Caco-2 (cell line): ENCODE data around the gene MR1. TPM values are rescaled to one million over a fixed set of nuclear protein-coding genes. Genes with fewer than 3 reads are reported as not detected.
"Not testable (repeated sequence)": the region's sequence is repeated elsewhere in the genome, so short reads cannot be mapped to it uniquely, and the experiment has no call there.

Experiments
- BruUV-seq: library from RNA; stranded (reverse); fragments of 400-500 nt; replicated peaks from 2 replicates; lab custom pipeline; 2021; lab: Mats Ljungman, UMichigan
- CTCF ChIA-PET: fragments of 300-600 bp; sonication (Branson Sonifier 250); formaldehyde crosslinking; loops from one replicate; lab custom pipeline; 2022; ENCODE audit warnings: antibody characterized with exemption; lab: Charles Lee
- POLR2A ChIA-PET: fragments of 300-600 bp; sonication (Branson Sonifier 250); formaldehyde crosslinking; loops from one replicate; lab custom pipeline; 2022; ENCODE audit warnings: antibody characterized with exemption; lab: Charles Lee
- DNase-seq, 2 experiments: peaks; one replicate each; pipeline versions ENCODE4 v3.0.0 to v3.0.0-alpha.2; 2020 to 2022
- H3K27me3 ChIP-seq: replicated peaks from 2 replicates; pipeline ENCODE4 v1.6.0; 2011; ENCODE audit warnings: low read length; ENCODE audit not compliant: control insufficient read depth, insufficient read depth
- H3K36me3 ChIP-seq: 2 replicates; pipeline ENCODE4 v1.5.1; 2011; ENCODE audit warnings: low read length; ENCODE audit not compliant: control insufficient read depth, insufficient read depth
- H3K4me1 ChIP-seq: fragments of 250-450 bp; sonication (Bioruptor Pico); 2 replicates; pipeline ENCODE4 v1.5.1; 2020; ENCODE audit warnings: mild to moderate bottlenecking
- H3K4me3 ChIP-seq: 2 replicates; pipeline ENCODE4 v1.5.1; 2011; ENCODE audit warnings: low read depth, mild to moderate bottlenecking, control low read depth, low read length
- H3K9me3 ChIP-seq: fragments of 250-450 bp; sonication (Bioruptor Pico); 2 replicates; pipeline ENCODE4 v1.5.1; 2020; ENCODE audit warnings: mild to moderate bottlenecking, moderate library complexity
- H3K27ac Mint-ChIP-seq: one replicate; pipeline ENCODE4 v1.8.0; 2022; ENCODE audit warnings: mixed read lengths; ENCODE audit not compliant: unreplicated experiment
- H3K27me3 Mint-ChIP-seq: one replicate; pipeline ENCODE4 v1.8.0; 2022; ENCODE audit warnings: mixed read lengths; ENCODE audit not compliant: insufficient read depth, unreplicated experiment
- H3K36me3 Mint-ChIP-seq: one replicate; pipeline ENCODE4 v1.8.0; 2022; ENCODE audit warnings: mild to moderate bottlenecking, mixed read lengths; ENCODE audit not compliant: insufficient read depth, unreplicated experiment
- H3K4me1 Mint-ChIP-seq: one replicate; pipeline ENCODE4 v1.8.0; 2022; ENCODE audit warnings: low read depth, mixed read lengths; ENCODE audit not compliant: unreplicated experiment
- H3K4me3 Mint-ChIP-seq: one replicate; pipeline ENCODE4 v1.8.0; 2022; ENCODE audit warnings: mild to moderate bottlenecking, moderate library complexity, mixed read lengths; ENCODE audit not compliant: unreplicated experiment
- H3K9me3 Mint-ChIP-seq: one replicate; pipeline ENCODE4 v1.8.0; 2022; ENCODE audit warnings: mixed read lengths; ENCODE audit not compliant: unreplicated experiment
- intact Hi-C: fragments of 100-400 bp; cut with micrococcal nuclease; formaldehyde crosslinking; loops from one replicate; pipeline ENCODE4 v1.10.0; 2022; ENCODE audit not compliant: unreplicated experiment
- total RNA-seq: library from RNA; stranded (reverse); gene quantifications from 2 replicates; pipeline ENCODE4 v1.2.3, GENCODE V29; 2022
- TF ChIP-seq, protein P1 (sequence below), 2 experiments: fragments of 200-600 bp in 1 of 2; IDR thresholded peaks; 1 replicate in 1 of 2; 2 replicates in 1 of 2; pipeline versions ENCODE4 v1.5.1 to v1.8.0; 2011 to 2022; ENCODE audit warnings: antibody characterized with exemption in 1 of 2, control low read depth in 1 of 2, inconsistent platforms in 1 of 2, low read depth in 1 of 2, low read length in 1 of 2, mild to moderate bottlenecking in 1 of 2, moderate library complexity in 1 of 2; ENCODE audit not compliant: insufficient read depth in 1 of 2, severe bottlenecking in 1 of 2, unreplicated experiment in 1 of 2

MR1 gene
- total RNA-seq, 1 experiment from 2014 or later, result 2.5 TPM

- H3K27me3 Mint-ChIP-seq, result no peaks in the 10 kb centered on the region
- no peaks in the 10 kb centered on the region for H3K9me3 ChIP-seq
- no TSS peak for BruUV-seq
- H3K27ac Mint-ChIP-seq, result no peak overlapping the region
- intact Hi-C loops, result no loop called here
- no peaks in the 10 kb centered on the region for H3K9me3 Mint-ChIP-seq
- ChIA-PET CTCF (no interaction called here), POLR2A (no interaction called here)
- H3K27me3 ChIP-seq, result no peaks in the 10 kb centered on the region
- peaks cover 21% of the 10 kb centered on the region for H3K4me1 Mint-ChIP-seq
- H3K4me3 Mint-ChIP-seq, result no peak overlapping the region
- DNase-seq, result no peak
- TF ChIP-seq, protein P1, sequence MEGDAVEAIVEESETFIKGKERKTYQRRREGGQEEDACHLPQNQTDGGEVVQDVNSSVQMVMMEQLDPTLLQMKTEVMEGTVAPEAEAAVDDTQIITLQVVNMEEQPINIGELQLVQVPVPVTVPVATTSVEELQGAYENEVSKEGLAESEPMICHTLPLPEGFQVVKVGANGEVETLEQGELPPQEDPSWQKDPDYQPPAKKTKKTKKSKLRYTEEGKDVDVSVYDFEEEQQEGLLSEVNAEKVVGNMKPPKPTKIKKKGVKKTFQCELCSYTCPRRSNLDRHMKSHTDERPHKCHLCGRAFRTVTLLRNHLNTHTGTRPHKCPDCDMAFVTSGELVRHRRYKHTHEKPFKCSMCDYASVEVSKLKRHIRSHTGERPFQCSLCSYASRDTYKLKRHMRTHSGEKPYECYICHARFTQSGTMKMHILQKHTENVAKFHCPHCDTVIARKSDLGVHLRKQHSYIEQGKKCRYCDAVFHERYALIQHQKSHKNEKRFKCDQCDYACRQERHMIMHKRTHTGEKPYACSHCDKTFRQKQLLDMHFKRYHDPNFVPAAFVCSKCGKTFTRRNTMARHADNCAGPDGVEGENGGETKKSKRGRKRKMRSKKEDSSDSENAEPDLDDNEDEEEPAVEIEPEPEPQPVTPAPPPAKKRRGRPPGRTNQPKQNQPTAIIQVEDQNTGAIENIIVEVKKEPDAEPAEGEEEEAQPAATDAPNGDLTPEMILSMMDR (IDR thresholded peaks at IDR 0.05; ENCODE audit: insufficient read depth in 1 of 2, low read depth in 1 of 2, low read length in 1 of 2, severe bottlenecking in 1 of 2, unreplicated experiment in 1 of 2), result no peak
- no peaks in the 10 kb centered on the region for H3K36me3 Mint-ChIP-seq
- no peak overlapping the region for H3K4me3 ChIP-seq
- peaks cover 26% of the 10 kb centered on the region for H3K4me1 ChIP-seq
- no peaks in the 10 kb centered on the region for H3K36me3 ChIP-seq
Measured at GRCh38 chr1:181040284-181040865, 6.6 kb downstream of the MR1 start.

DNA sequence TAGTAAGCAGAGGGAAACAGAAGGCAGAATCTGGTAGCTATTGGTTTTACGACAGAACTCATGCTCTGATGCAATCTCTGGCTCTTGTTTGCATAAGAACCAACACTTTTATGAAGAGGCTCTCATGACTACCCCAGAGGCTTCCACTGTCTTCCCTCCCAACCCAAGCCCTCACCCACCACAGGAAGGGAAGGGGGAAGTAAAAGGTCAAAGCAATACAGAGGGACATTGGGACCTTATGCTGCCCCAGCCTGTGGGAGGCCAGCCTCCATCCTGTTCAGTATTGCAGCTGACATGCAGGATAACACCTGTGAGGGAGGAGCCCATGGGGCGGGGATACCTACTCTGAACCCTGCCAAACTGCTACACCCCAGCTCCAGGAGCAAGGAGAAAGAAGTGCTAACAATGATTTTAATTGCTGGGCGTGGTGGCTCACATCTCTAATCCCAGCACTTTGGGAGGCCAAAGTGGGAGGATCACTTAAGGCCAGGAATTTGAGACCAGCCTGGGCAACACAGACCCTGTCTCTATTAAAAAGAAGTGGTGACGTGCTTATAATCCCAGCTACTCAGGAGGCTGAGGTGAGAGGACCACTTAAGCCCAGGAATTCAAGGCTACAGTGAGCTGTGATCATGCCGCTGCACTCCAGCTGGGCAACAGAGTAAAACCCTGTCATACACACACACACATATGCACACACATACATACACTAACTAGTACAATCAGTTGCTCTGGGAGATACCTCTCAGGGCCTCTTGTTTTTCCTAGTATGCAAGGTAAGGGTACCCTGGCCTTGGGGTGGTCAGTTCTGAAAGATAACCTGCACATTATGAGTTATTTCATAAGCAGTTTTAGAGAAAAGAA lies 9.5 kb downstream of the MR1 start:
- peak overlapping the region; percentile 79 for H3K27ac Mint-ChIP-seq
- no peak overlapping the region for H3K4me3 Mint-ChIP-seq
- intact Hi-C loops, result loop anchor here (1.0 kb wide), 1 partner anchor 99 kb away; no protein-coding TSS in a partner anchor
- no peaks in the 10 kb centered on the region for H3K9me3 Mint-ChIP-seq
- Histone ChIP-seq H3K27me3 (no peaks in the 10 kb centered on the region), H3K36me3 (no peaks in the 10 kb centered on the region), H3K4me1 (peaks cover 26% of the 10 kb centered on the region), H3K4me3 (no peak overlapping the region), H3K9me3 (no peaks in the 10 kb centered on the region)
- no peaks in the 10 kb centered on the region for H3K36me3 Mint-ChIP-seq
- H3K27me3 Mint-ChIP-seq, result no peaks in the 10 kb centered on the region
- no TSS peak for BruUV-seq
- H3K4me1 Mint-ChIP-seq, result peaks cover 21% of the 10 kb centered on the region
- TF ChIP-seq, protein P1 (IDR thresholded peaks at IDR 0.05; ENCODE audit: insufficient read depth in 1 of 2, low read depth in 1 of 2, low read length in 1 of 2, severe bottlenecking in 1 of 2, unreplicated experiment in 1 of 2), result no peak
- POLR2A ChIA-PET, result interaction anchor here (0.5 kb wide), 1 partner anchor 1389 kb away, joined by 3 read pairs; no protein-coding TSS in a partner anchor
- CTCF ChIA-PET, result interaction anchor here (1.0 to 1.6 kb wide), 5 partner anchors 21 to 100 kb away, joined by 3 to 5 read pairs (median 3); no protein-coding TSS in a partner anchor
- DNase-seq, result peak; percentile 44 to 64

GRCh38 chr1:181044449-181044966 lies 10.7 kb downstream of the MR1 start:
- Mint-ChIP-seq H3K27me3 (no peaks in the 10 kb centered on the region), H3K36me3 (no peaks in the 10 kb centered on the region), H3K4me3 (peak overlapping the region; percentile 49), H3K4me1 (peaks cover 21% of the 10 kb centered on the region), H3K9me3 (no peaks in the 10 kb centered on the region), H3K27ac (peak overlapping the region; percentile 69)
- no peaks in the 10 kb centered on the region for H3K36me3 ChIP-seq
- intact Hi-C loops, result no loop called here
- H3K27me3 ChIP-seq, result no peaks in the 10 kb centered on the region
- ChIA-PET CTCF (interaction anchor here (1.1 to 1.6 kb wide), 3 partner anchors 23 to 163 kb away, joined by 4 to 5 read pairs (median 5); no protein-coding TSS in a partner anchor), POLR2A (interaction anchor here (0.6 kb wide), 1 partner anchor 182 kb away, joined by 3 read pairs; no protein-coding TSS in a partner anchor)
- BruUV-seq, result no TSS peak
- H3K4me1 ChIP-seq, result peaks cover 26% of the 10 kb centered on the region
- no peak overlapping the region for H3K4me3 ChIP-seq
- TF ChIP-seq, protein P1 (IDR thresholded peaks at IDR 0.05; ENCODE audit: insufficient read depth in 1 of 2, low read depth in 1 of 2, low read length in 1 of 2, severe bottlenecking in 1 of 2, unreplicated experiment in 1 of 2), result no peak
- peak; percentile 72 to 85 for DNase-seq
- no peaks in the 10 kb centered on the region for H3K9me3 ChIP-seq

- intact Hi-C loops, H3K36me3 ChIP-seq, H3K4me3 Mint-ChIP-seq, H3K9me3 Mint-ChIP-seq, H3K9me3 ChIP-seq, H3K27me3 Mint-ChIP-seq, CTCF ChIA-PET, BruUV-seq, H3K4me3 ChIP-seq, POLR2A ChIA-PET, DNase-seq, H3K27me3 ChIP-seq, H3K36me3 Mint-ChIP-seq: not testable (repeated sequence)
- peaks cover 21% of the 10 kb centered on the region for H3K4me1 Mint-ChIP-seq
- peaks cover 26% of the 10 kb centered on the region for H3K4me1 ChIP-seq
- H3K27ac Mint-ChIP-seq, result peak overlapping the region; percentile 26
Measured at GRCh38 chr1:181045946-181046345, 12.2 kb downstream of the MR1 start.
